HepG2 (cell line): ENCODE data around the gene ACVR1B. TPM values are rescaled to one million over a fixed set of nuclear protein-coding genes. Genes with fewer than 3 reads are reported as not detected.

Experiments
- ATAC-seq: fragments of 200-7000 bp; cut with Tn5 transposase; 3 replicates; pipeline ENCODE4 v1.9.1; 2020; ENCODE audit warnings: mild to moderate bottlenecking, moderate library complexity
- BruUV-seq: library from RNA; stranded (reverse); fragments of 400-500 nt; replicated peaks from 2 replicates; lab custom pipeline; 2021; lab: Mats Ljungman, UMichigan
- CTCF ChIA-PET: fragments of 300-600 bp; formaldehyde crosslinking; extraction: SDS; loops from one replicate; lab custom pipeline; 2021; ENCODE audit warnings: low total read pairs, inconsistent platforms, low intra/inter-chr PET ratio; lab: Yijun Ruan, JAX
- POLR2A ChIA-PET: fragments of 350-600 bp; sonication (Branson Sonifier 250); formaldehyde crosslinking; loops from one replicate; lab custom pipeline; 2020; ENCODE audit warnings: antibody characterized with exemption, inconsistent platforms; lab: Yijun Ruan, JAX
- DNase-seq: peaks from one replicate; pipeline ENCODE4 v3.0.0-alpha.2; 2015; ENCODE audit warnings: low spot score
- FAIRE-seq: peaks from 3 replicates; lab custom pipeline; 2011; peaks lifted over from hg19 to GRCh38; lab: Jason Lieb, UNC
- H2AFZ ChIP-seq: one replicate; pipeline ENCODE4 v1.6.1; 2011; ENCODE audit warnings: low read length, inconsistent platforms
- H3K27ac ChIP-seq: fragments of 300-600 bp; 3 replicates; pipeline ENCODE4 v1.8.0; 2011; ENCODE audit warnings: mixed run types, mild to moderate bottlenecking, mixed read lengths, low read length, inconsistent platforms; ENCODE audit not compliant: insufficient read depth; ENCODE audit errors: extremely low read length
- H3K27me3 ChIP-seq, 2 experiments: fragments of 200-600 bp in 1 of 2; 2 replicates in 1 of 2; 3 replicates in 1 of 2; pipeline versions ENCODE4 v1.6.0 to v1.8.0; 2011; ENCODE audit warnings: low read length in 2 of 2, mild to moderate bottlenecking in 2 of 2, moderate library complexity in 2 of 2, inconsistent platforms in 1 of 2; ENCODE audit not compliant: insufficient read depth in 2 of 2, control insufficient read depth in 1 of 2
- H3K36me3 ChIP-seq, 2 experiments: fragments of 200-600 bp in 1 of 2; replicated peaks in 1 of 2; 2 replicates in 1 of 2; 3 replicates in 1 of 2; pipeline versions ENCODE4 v1.5.1 to v1.8.0; 2011; ENCODE audit warnings: low read length in 2 of 2, inconsistent platforms in 1 of 2; ENCODE audit not compliant: insufficient read depth in 2 of 2, control insufficient read depth in 1 of 2
- H3K4me1 ChIP-seq: 2 replicates; pipeline ENCODE4 v1.5.1; 2012; ENCODE audit warnings: low read length, inconsistent platforms; ENCODE audit not compliant: insufficient read depth
- H3K4me2 ChIP-seq: 2 replicates; pipeline ENCODE4 v1.6.0; 2011; ENCODE audit warnings: low read depth, low read length, inconsistent platforms
- H3K4me3 ChIP-seq, 3 experiments: fragments of 200-600 bp in 1 of 3; sonication (generic), shearing (Covaris generic) in 1 of 3; replicated peaks in 1 of 3; 2 replicates each; pipeline ENCODE4 v1.5.1; 2011 to 2016; ENCODE audit warnings: low read length in 3 of 3, inconsistent platforms in 2 of 3, low read depth in 2 of 3, mild to moderate bottlenecking in 2 of 3, control low read depth in 1 of 3, mixed read lengths in 1 of 3; ENCODE audit not compliant: insufficient read depth in 1 of 3
- H3K79me2 ChIP-seq: one replicate; pipeline ENCODE4 v1.6.1; 2011; ENCODE audit warnings: low read length, inconsistent platforms; ENCODE audit not compliant: insufficient read depth
- H3K9ac ChIP-seq: 2 replicates; pipeline ENCODE4 v1.6.0; 2011; ENCODE audit warnings: mild to moderate bottlenecking, low read depth, low read length, inconsistent platforms; ENCODE audit not compliant: insufficient read depth
- H3K9me3 ChIP-seq: 2 replicates; pipeline ENCODE4 v1.5.1; 2012; ENCODE audit warnings: mild to moderate bottlenecking, low read length
- H4K20me1 ChIP-seq: 2 replicates; pipeline ENCODE4 v1.6.0; 2011; ENCODE audit warnings: inconsistent platforms, mild to moderate bottlenecking, low read length, moderate library complexity; ENCODE audit not compliant: insufficient read depth
- ARHGAP35 ChIP-seq: sonication (generic); formaldehyde crosslinking; IDR thresholded peaks from 2 replicates; pipeline ENCODE4 v1.9.0; 2022; ENCODE audit warnings: mild to moderate bottlenecking, inconsistent platforms, moderate library complexity, missing genetic modification reagents, borderline replicate concordance
- BCL6 ChIP-seq: IDR thresholded peaks from 2 replicates; pipeline ENCODE4 v1.6.1; 2016; ENCODE audit warnings: missing genetic modification reagents, missing compliant biosample characterization
- CCAR2 ChIP-seq: fragments of 200-400 bp; formaldehyde crosslinking; optimal IDR thresholded peaks from 2 replicates; pipeline ENCODE3; 2018; ENCODE audit warnings: low read depth, mild to moderate bottlenecking, low read length, moderate library complexity
- CEBPB ChIP-seq: IDR thresholded peaks from 2 replicates; pipeline ENCODE4 v1.6.1; 2011; ENCODE audit warnings: low read depth, low read length, improper control_type of control experiment, borderline replicate concordance
- GATAD2A ChIP-seq: IDR thresholded peaks from 2 replicates; pipeline ENCODE4 v1.6.1; 2016
- NCOA2 ChIP-seq: sonication (generic); formaldehyde crosslinking; IDR thresholded peaks from 2 replicates; pipeline ENCODE4 v1.8.0; 2022; ENCODE audit warnings: inconsistent platforms
- RXRB ChIP-seq: IDR thresholded peaks from 2 replicates; pipeline ENCODE4 v1.6.1; 2016; ENCODE audit warnings: borderline replicate concordance, missing genetic modification reagents, missing compliant biosample characterization
- TARDBP ChIP-seq: sonication (generic); formaldehyde crosslinking; IDR thresholded peaks from 2 replicates; pipeline ENCODE4 v1.8.0; 2022; ENCODE audit warnings: mild to moderate bottlenecking, missing genetic modification reagents
- WGBS: methylation state at CpG from one replicate; pipeline ENCODE4 v1.1.6; 2017; ENCODE audit warnings: low lambda C conversion rate; 5-methylcytosine and 5-hydroxymethylcytosine counted together
- in situ Hi-C: cut with HindIII; loops from 2 replicates; pipeline ENCODE4 v1.10.0; 2017; ENCODE audit warnings: low pct_unique_long_range_greater_than_20kb; ENCODE audit not compliant: extremely low pct_ligation_motif_present
- intact Hi-C: fragments of 100-400 bp; cut with micrococcal nuclease; formaldehyde crosslinking; loops from one replicate; pipeline ENCODE4 v1.10.0; 2022; ENCODE audit not compliant: unreplicated experiment
- polyA plus RNA-seq, 8 experiments: library from polyadenylated mRNA; depleted of rRNA in 3 of 8; stranded (reverse) in 7 of 8; unstranded in 1 of 8; fragments of >200 nt; fragmentation: Illumina TruSeq in 4 of 8; extraction: Trizol in 4 of 8; gene quantifications; 2 replicates each; pipeline versions ENCODE4 v1.2.1 to v1.2.3, GENCODE V29; 2011 to 2016; ENCODE audit warnings: low read depth in 4 of 8, missing spikeins in 1 of 8, mixed read lengths in 1 of 8; ENCODE audit not compliant: insufficient read depth in 1 of 8
- total RNA-seq, 5 experiments: library from RNA; depleted of rRNA; stranded (reverse); fragments of >200 nt; fragmentation: Illumina TruSeq; extraction: Trizol; gene quantifications; 2 replicates each; pipeline ENCODE4 v1.2.3, GENCODE V29; 2016; ENCODE audit warnings: low read depth in 1 of 5
- TF ChIP-seq, protein P1 (sequence below), 2 experiments: IDR thresholded peaks; 2 replicates each; pipeline ENCODE4 v1.6.1; 2011 to 2012; ENCODE audit warnings: low read length in 2 of 2, borderline replicate concordance in 1 of 2, low read depth in 1 of 2, mild to moderate bottlenecking in 1 of 2, moderate library complexity in 1 of 2
- TF ChIP-seq, protein P2 (sequence below): sonication (generic); formaldehyde crosslinking; IDR thresholded peaks from 2 replicates; pipeline ENCODE4 v1.8.1; 2022; ENCODE audit warnings: mild to moderate bottlenecking, missing genetic modification reagents
- TF ChIP-seq, protein P3 (sequence below): sonication (generic); formaldehyde crosslinking; IDR thresholded peaks from 2 replicates; pipeline ENCODE4; 2020; ENCODE audit warnings: missing genetic modification reagents, mild to moderate bottlenecking, borderline replicate concordance

ACVR1B gene
- total and polyA plus RNA-seq, 2 of the 13 experiments (the other 11 are each of a cell fraction or from before 2014, with no cell fraction given), result 8.9 to 12.1 TPM

DNA sequence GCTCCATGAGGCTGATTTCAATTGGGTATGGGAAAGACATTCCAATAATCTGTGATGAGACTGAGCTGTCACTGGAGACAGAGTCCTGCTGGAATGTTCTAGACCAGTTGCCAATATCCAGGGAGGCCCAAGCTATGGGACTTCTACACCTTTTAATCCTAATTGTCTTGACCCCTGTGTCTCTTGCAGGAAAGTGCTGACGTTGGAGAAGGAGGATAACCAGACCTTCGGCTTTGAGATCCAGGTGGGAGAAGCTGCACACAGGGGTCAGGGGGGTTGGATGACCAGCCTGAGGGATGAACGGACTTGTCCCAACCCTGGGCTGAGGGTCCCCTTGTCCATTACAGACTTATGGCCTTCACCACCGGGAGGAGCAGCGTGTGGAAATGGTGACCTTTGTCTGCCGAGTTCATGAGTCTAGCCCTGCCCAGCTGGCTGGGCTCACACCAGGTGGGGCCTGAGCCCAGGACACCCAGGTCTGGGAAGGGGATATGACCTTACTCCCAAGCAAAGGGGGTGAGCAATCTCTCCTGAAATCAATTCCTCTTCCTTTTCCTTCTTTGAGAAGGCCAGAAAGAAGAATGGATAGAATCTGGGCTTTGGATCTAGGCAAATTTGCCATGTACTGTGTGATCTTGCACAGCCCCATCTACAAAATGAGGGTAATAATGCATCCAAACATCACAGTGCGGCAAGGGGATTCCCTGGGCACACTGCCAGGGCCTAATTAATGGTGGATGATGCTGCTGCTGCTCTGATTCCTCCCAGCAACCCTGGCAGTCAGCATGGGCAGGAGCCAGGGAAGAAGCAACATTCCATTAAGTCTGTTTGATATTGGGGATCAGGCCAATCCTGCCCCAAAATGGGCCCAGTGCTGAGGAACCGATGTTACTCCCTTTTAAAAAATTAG lies 59.4 kb downstream of the ACVR1B start (continued):
- TF ChIP-seq, protein P1, sequence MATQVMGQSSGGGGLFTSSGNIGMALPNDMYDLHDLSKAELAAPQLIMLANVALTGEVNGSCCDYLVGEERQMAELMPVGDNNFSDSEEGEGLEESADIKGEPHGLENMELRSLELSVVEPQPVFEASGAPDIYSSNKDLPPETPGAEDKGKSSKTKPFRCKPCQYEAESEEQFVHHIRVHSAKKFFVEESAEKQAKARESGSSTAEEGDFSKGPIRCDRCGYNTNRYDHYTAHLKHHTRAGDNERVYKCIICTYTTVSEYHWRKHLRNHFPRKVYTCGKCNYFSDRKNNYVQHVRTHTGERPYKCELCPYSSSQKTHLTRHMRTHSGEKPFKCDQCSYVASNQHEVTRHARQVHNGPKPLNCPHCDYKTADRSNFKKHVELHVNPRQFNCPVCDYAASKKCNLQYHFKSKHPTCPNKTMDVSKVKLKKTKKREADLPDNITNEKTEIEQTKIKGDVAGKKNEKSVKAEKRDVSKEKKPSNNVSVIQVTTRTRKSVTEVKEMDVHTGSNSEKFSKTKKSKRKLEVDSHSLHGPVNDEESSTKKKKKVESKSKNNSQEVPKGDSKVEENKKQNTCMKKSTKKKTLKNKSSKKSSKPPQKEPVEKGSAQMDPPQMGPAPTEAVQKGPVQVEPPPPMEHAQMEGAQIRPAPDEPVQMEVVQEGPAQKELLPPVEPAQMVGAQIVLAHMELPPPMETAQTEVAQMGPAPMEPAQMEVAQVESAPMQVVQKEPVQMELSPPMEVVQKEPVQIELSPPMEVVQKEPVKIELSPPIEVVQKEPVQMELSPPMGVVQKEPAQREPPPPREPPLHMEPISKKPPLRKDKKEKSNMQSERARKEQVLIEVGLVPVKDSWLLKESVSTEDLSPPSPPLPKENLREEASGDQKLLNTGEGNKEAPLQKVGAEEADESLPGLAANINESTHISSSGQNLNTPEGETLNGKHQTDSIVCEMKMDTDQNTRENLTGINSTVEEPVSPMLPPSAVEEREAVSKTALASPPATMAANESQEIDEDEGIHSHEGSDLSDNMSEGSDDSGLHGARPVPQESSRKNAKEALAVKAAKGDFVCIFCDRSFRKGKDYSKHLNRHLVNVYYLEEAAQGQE (IDR thresholded peaks at IDR 0.05; ENCODE audit: borderline replicate concordance in 1 of 2, low read depth in 1 of 2, low read length in 2 of 2), result no peak
- TF ChIP-seq TARDBP, result peak; percentile 3; the same call in 1 of the 2 replicates
- TF ChIP-seq, all 625 proteins: peak for 60

DNA sequence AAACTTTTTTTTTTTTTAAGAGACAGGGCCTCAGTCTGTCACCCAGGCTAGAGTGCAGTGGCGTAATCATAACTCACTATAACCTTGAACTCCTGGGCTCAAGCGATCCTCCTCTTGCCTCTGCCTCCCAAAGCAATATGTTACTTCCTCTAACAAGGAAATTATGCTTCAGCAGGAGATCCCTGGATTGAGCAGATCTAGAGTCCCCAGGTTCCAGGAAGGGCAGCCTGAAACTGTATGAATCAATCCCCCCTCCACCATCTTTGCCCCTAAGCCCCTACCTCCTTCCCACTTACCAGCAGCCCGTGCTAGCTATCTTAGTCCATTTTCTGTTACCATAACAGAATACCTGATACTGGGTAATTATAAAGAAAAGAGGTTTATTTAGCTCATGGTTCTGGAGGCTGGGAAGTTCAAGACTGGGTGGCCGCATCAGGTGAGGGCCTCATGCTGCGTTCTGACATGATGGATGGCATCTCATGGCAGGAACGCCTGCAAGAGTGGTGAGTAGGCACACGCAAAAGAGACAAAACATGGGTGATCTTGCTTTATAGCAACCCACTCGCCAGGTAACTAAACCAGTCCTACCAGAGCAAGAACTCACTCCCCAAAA lies 60.2 kb downstream of the ACVR1B start:
- POLR2A ChIA-PET, result interaction anchor here (2.1 to 3.2 kb wide), 3 partner anchors 10 to 21 kb away, joined by 11 to 45 read pairs (median 14); no protein-coding TSS in a partner anchor
- in situ Hi-C loops, result no loop called here
- DNase-seq, result peak; percentile 60
- TF ChIP-seq, protein P2, sequence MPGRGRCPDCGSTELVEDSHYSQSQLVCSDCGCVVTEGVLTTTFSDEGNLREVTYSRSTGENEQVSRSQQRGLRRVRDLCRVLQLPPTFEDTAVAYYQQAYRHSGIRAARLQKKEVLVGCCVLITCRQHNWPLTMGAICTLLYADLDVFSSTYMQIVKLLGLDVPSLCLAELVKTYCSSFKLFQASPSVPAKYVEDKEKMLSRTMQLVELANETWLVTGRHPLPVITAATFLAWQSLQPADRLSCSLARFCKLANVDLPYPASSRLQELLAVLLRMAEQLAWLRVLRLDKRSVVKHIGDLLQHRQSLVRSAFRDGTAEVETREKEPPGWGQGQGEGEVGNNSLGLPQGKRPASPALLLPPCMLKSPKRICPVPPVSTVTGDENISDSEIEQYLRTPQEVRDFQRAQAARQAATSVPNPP (CRISPR knock-in tag), result no peak
- 0 out of 2 replicates have a peak, but pooled peaks have one; percentile 29 for TF ChIP-seq NCOA2
- TF ChIP-seq GATAD2A (CRISPR knock-in tag), result peak; percentile 44; the same call in 1 of the 2 replicates
- TF ChIP-seq, protein P3, sequence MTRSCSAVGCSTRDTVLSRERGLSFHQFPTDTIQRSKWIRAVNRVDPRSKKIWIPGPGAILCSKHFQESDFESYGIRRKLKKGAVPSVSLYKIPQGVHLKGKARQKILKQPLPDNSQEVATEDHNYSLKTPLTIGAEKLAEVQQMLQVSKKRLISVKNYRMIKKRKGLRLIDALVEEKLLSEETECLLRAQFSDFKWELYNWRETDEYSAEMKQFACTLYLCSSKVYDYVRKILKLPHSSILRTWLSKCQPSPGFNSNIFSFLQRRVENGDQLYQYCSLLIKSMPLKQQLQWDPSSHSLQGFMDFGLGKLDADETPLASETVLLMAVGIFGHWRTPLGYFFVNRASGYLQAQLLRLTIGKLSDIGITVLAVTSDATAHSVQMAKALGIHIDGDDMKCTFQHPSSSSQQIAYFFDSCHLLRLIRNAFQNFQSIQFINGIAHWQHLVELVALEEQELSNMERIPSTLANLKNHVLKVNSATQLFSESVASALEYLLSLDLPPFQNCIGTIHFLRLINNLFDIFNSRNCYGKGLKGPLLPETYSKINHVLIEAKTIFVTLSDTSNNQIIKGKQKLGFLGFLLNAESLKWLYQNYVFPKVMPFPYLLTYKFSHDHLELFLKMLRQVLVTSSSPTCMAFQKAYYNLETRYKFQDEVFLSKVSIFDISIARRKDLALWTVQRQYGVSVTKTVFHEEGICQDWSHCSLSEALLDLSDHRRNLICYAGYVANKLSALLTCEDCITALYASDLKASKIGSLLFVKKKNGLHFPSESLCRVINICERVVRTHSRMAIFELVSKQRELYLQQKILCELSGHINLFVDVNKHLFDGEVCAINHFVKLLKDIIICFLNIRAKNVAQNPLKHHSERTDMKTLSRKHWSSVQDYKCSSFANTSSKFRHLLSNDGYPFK, result no peak
- no peak for TF ChIP-seq ARHGAP35 (CRISPR knock-in tag)
- TF ChIP-seq BCL6 (CRISPR knock-in tag), result 0 out of 2 replicates have a peak, but pooled peaks have one; percentile 15
- no peak for TF ChIP-seq CCAR2
- TF ChIP-seq RXRB, result 0 out of 2 replicates have a peak, but pooled peaks have one; percentile 18
- TF ChIP-seq CEBPB, result peak; percentile 65; the same call in 1 of the 2 replicates

More for the DNA sequence above, 60.2 kb downstream of the ACVR1B start:
- H3K4me1 ChIP-seq, result peaks cover 41% of the 10 kb centered on the region
- H3K27ac ChIP-seq, result peak overlapping the region; percentile 62
- no peak overlapping the region for H2AFZ ChIP-seq
- 0 out of 5 replicates have a peak, but pooled peaks cover 0 to 1% of the 10 kb centered on the region in 2 experiments for H3K27me3 ChIP-seq
- H3K79me2 ChIP-seq, result no peaks in the 10 kb centered on the region
- intact Hi-C loops, result no loop called here
- peaks cover 4 to 6% of the 10 kb centered on the region in 2 experiments; a peak in 2 of 5 replicates for H3K36me3 ChIP-seq
- BruUV-seq, result no TSS peak
- peak overlapping the region; percentile 86 for H3K4me2 ChIP-seq
- H3K4me3 ChIP-seq, result peak overlapping the region in 1 of 3 experiments; percentile 64; a peak in 2 of 6 replicates
- FAIRE-seq, result peak; percentile 87
- peak overlapping the region; percentile 66; the same call in 1 of the 2 replicates for H3K9ac ChIP-seq
- ATAC-seq, result 0 out of 3 replicates have a peak, but pooled peaks have one; percentile 5
- H4K20me1 ChIP-seq, result no peaks in the 10 kb centered on the region
- CTCF ChIA-PET, result no interaction called here
- no peaks in the 10 kb centered on the region for H3K9me3 ChIP-seq
- WGBS, result 76% methylated on average over 8 of the region's 8 CpGs
